ENCODE data around the gene NAA20. TPM values are rescaled to one million over a fixed set of nuclear protein-coding genes. Genes with fewer than 3 reads are reported as not detected.

Gene NAA20
- total RNA-seq, 1 donor from 2014 or later = 53.6 TPM

DNA sequence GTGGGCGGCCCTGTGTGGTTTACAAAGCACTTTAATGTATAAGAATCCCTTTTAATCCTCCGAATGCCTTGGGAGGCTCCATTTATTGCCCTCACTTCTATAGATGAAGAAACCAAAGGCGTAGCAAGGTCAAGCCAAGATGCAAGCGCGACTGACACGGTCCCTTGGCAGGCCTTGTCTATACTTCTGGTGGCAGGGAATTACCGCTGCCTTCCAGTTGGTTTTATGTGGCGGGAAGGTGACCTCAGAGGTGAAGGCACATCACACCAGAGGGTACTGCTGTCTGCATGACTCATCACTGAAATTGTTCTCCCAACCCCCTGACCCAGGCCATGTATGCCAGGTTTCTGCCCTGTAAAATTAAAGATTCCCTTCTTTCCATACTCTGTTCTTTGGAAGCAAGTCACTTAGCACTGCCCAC is 36.1 kb upstream of the NAA20 start:
- peak; percentile 41 for DNase-seq (ENCODE audit: low read depth)
- Histone ChIP-seq H3K4me3 (ENCODE audit: low read depth, low read length) (no peak overlapping the region), H3K27me3 (ENCODE audit: control insufficient read depth, insufficient read depth, low read length) (no peaks in the 10 kb centered on the region), H3K36me3 (ENCODE audit: control insufficient read depth, insufficient read depth, low read length) (no peaks in the 10 kb centered on the region)
- no peak for TF ChIP-seq CTCF (IDR thresholded peaks at IDR 0.05; ENCODE audit: insufficient read depth, low read length, poor library complexity, severe bottlenecking)

GRCh38 chr20:19986419-19986818 is 30.7 kb upstream of the NAA20 start:
- H3K36me3 ChIP-seq (ENCODE audit: control insufficient read depth, insufficient read depth, low read length) = no peaks in the 10 kb centered on the region
- no peak overlapping the region for H3K4me3 ChIP-seq (ENCODE audit: low read depth, low read length)
- DNase-seq (ENCODE audit: low read depth) = no peak
- TF ChIP-seq CTCF (IDR thresholded peaks at IDR 0.05; ENCODE audit: insufficient read depth, low read length, poor library complexity, severe bottlenecking) = no peak
- no peaks in the 10 kb centered on the region for H3K27me3 ChIP-seq (ENCODE audit: control insufficient read depth, insufficient read depth, low read length)

DNA sequence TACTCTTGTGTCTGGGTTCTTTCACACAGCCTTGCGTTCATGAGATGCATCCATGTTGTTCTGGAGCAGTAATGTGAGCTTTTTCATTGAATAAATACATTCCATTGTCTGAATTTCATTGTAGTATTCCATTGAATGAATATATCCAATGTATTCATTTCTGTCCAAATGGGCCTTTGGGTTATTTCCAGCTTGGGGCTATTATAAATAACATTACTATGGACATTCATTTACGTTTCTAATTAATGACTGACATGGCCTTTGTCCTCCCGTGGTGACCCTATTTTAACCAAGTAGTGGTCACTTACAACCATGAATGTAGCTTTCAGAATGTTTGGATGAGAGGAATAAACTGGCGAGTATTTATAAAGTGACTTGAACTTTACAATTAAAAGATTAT is 30.1 kb upstream of the NAA20 start:
- TF ChIP-seq CTCF (IDR thresholded peaks at IDR 0.05; ENCODE audit: insufficient read depth, low read length, poor library complexity, severe bottlenecking) = no peak
- H3K36me3 ChIP-seq (ENCODE audit: control insufficient read depth, insufficient read depth, low read length) = no peaks in the 10 kb centered on the region
- H3K4me3 ChIP-seq (ENCODE audit: low read depth, low read length) = no peak overlapping the region
- no peak for DNase-seq (ENCODE audit: low read depth)
- H3K27me3 ChIP-seq (ENCODE audit: control insufficient read depth, insufficient read depth, low read length) = no peaks in the 10 kb centered on the region

GRCh38 chr20:19990850-19991249 is 26.3 kb upstream of the NAA20 start:
- Histone ChIP-seq H3K36me3 (ENCODE audit: control insufficient read depth, insufficient read depth, low read length) (no peaks in the 10 kb centered on the region), H3K27me3 (ENCODE audit: control insufficient read depth, insufficient read depth, low read length) (no peaks in the 10 kb centered on the region), H3K4me3 (ENCODE audit: low read depth, low read length) (no peak overlapping the region)
- TF ChIP-seq CTCF (IDR thresholded peaks at IDR 0.05; ENCODE audit: insufficient read depth, low read length, poor library complexity, severe bottlenecking) = no peak
- DNase-seq (ENCODE audit: low read depth) = no peak

DNA sequence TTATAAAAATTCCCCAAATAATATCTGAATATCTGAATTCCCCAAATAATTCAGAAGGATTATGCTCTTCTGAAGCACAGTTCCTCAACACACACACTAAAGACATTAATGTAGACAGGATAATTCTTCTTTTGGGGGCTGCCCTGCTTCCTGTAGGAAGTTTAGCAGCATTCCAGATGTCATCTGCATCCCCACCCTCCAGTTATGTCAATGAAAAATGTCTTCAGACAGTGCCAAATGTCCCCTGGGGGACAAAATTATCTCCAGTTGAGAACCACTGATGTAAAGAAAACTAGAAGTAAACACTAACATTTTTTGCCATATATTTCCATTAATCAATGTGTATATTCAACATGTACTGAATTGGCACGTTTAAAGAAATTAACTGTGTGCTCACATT is 25.9 kb upstream of the NAA20 start:
- H3K36me3 ChIP-seq (ENCODE audit: control insufficient read depth, insufficient read depth, low read length) = no peaks in the 10 kb centered on the region
- H3K4me3 ChIP-seq (ENCODE audit: low read depth, low read length) = no peak overlapping the region
- no peak for TF ChIP-seq CTCF (IDR thresholded peaks at IDR 0.05; ENCODE audit: insufficient read depth, low read length, poor library complexity, severe bottlenecking)
- no peak for DNase-seq (ENCODE audit: low read depth)
- no peaks in the 10 kb centered on the region for H3K27me3 ChIP-seq (ENCODE audit: control insufficient read depth, insufficient read depth, low read length)

DNA sequence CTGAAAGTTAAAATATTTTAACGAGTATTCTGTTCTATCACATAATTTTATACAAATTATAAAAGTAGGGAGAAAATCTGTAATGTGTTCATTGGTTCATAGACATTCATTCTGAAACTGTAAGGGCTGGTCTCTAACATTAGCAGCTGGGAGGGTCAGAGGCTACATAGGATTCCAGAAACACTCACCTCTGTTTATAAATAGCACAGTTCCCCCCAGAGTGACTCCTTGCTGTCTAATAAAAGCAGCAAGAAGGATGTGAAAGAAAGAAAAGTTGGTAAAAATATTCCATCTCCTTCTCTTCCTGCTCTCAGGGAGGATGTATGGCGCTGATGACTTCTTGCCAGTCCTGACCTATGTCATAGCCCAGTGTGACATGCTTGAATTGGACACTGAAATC is 25.3 kb upstream of the NAA20 start:
- no peak overlapping the region for H3K4me3 ChIP-seq (ENCODE audit: low read depth, low read length)
- no peaks in the 10 kb centered on the region for H3K36me3 ChIP-seq (ENCODE audit: control insufficient read depth, insufficient read depth, low read length)
- TF ChIP-seq CTCF (IDR thresholded peaks at IDR 0.05; ENCODE audit: insufficient read depth, low read length, poor library complexity, severe bottlenecking) = no peak
- DNase-seq (ENCODE audit: low read depth) = no peak
- H3K27me3 ChIP-seq (ENCODE audit: control insufficient read depth, insufficient read depth, low read length) = no peaks in the 10 kb centered on the region
